GDM1 (cell line): ENCODE measurements around the gene TIGD6.
"Not testable (repeated sequence)": the region's sequence is repeated elsewhere in the genome, so short reads cannot be mapped to it uniquely, and the experiment has no call there.

Experiments used
- DNase-seq: peaks from one replicate; lab custom pipeline; 2025; lab: John Stamatoyannopoulos, UW

TIGD6 gene

GRCh38 chr5:149969181-149969930 is 31.1 kb downstream of the TIGD6 start:
- DNase-seq, result no peak

DNA sequence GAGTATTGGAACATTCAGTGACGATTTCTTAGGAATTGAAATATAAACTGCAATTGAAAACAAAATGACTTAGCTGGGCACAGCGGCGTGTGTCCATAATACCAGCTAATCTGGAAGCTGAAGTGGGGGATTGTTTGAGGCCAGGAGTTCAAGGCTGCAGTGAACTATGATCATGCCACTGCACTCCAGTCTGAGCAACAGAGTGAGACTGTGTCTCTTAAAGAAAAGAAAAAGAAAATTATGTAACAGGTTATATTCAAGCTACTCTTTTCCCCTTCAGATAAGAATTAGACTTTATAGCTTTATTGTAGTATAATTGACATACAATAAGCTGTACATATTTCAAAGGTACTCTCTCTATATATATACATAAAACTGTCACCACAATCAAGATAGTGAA is 33.5 kb downstream of the TIGD6 start:
- no peak for DNase-seq

DNA sequence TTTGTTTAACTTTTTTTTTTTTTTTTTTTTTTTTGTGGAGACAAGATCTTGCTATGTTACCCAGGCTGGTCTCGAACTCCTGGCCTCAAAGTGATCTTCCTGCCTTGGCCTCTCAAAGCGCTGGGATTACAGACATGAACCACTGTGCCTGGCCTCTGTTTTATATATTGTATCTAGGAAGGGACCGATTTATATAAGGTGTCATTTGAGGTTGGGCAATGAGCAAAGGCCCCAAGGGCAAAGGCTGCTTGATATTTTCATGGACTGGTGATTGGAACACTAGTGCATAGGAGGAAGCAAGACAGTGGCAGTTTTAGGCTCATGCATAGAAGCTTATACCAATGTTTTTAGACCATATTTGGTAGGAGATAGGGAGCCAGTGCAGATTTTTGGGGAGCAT is 36.7 kb downstream of the TIGD6 start:
- DNase-seq, result no peak

- DNase-seq, result no peak
Measured at GRCh38 chr5:149962601-149963300, 37.7 kb downstream of the TIGD6 start.

DNA sequence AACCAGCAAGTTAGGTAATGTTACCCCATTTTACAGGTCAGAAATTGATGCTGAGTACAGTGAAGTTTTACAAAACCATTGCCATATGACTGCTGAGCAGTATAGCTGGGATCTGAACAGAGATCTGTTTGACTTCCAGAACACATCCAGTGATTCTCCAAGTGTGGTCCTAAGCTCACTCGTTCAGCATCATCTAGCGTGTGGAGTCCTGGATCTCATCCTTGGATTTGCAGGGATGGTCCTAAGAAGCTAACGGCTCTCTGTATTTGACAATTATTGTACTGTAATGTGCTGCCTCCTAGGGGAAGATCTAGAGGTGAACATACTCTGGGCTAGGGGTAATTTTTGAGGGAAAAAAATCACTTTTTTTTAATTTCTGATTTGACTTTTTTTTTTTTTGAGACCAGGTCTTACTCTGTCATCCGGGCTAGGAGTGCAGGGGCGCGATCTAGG is 38.5 kb downstream of the TIGD6 start:
- DNase-seq, result peak; percentile 18

DNA sequence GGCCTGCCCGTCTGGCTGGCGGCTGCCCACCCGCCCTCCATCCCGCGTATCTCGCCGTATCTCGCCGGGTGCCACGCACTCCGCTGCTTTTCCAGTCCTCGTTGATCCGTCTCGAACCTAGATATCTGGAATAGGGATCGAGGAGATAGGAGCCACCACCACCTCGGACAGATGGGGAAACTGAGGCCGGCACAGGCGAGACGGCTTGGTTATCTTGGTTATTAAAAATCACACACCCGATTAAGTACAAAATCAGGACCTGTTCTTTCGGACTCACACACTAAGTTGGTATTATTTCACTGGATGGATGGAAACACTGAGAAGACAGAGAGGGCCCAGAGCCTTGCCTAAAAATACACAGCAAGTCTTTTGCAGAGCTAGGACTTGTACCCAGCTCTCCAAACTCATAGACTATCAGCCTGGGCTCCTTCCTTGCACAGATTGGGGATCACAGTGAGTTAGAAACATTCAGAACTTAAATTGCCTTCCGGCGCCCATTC is 39.2 kb downstream of the TIGD6 start:
- no peak for DNase-seq

DNA sequence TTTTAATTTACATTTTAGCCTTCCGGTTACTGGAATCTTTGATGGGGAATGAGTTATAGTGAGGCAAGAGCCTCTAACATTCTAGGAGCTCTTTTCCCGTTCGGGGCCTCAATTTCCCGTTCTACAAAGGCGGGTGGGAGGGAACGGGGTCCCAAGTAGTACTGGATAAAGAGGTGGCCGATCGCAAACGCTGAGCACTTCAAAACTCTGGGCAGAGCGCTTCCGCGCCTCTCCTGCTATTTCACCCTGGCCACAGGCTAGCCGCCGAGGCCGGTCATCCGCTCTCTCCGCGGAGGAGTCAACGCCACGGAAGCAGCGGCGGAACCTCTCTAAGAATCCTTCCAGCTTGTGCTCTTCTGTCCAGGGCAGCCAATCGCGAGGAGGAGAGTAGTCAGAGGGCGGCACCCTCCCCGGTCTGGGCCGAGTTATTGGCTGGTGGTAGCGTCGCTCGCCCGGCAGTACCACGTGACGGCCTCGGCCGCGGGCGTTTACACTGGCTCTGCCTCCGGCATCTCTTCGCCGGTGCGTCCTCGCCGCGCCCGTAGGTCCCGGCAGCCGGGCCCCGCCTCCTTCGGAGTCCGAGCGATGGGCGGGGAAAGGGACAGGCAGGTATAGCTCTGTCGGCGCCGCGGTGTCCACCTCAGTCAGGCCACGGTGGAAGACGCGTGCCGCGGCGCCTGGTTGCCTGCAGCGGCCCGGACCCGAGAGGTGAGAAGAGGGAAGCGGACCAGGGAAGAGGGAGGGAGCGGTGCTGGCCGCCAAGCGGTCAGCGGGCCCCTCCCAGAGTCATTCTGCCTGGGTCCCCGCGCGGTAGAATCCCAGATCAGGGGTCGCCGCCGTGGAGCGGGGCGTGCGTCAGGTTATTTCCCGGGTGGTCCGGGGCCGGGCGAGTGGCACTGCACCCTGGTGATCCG is 39.9 kb downstream of the TIGD6 start, which contains the start of gene SLC26A2:
Gene SLC26A2 (plus strand): TSS at position 487 of the 914 bp plus-strand sequence. CDS start 16,895 bp downstream, outside the sequence.
- peak; percentile 96 for DNase-seq

DNA sequence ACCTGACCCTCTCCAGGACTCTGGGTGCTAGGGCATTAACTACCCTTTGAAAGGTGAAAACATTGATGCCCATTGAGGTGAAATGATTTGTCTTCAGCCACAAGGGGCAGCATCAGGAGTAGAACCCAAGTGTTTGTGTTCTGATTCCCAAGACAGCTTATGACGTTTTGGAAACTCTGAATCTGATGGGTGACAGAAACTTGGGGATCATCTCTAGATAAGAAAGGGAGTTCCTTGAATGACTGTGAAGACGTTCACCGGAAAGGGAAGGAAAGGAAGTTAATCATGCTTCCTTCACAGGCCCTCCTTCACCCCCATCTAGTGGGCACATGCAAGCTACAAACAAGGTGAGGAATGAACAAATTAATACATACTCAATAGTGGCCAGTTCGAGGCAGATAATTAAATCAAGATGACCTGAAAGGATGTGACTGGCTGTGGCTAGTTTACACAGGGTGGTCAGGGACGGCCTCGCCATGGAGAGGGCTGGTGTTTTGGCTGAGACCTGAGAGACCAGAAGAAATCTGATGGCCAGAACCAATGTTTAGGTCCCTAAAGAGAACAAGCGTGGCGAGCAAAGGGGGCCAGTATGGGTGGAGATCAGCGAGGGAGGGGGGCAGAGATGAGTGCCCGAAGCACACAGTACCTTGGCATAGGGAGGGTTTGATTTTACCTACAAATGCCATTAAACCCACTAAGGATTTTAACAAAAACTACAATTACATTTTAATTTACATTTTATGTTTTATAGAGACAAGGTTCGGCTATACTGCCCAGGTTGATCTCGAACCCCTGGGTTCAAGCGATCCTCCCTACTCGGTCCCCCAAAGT is 40.8 kb downstream of the TIGD6 start:
- peak; percentile 4 for DNase-seq

GRCh38 chr5:149957855-149958254 is 42.6 kb downstream of the TIGD6 start:
- DNase-seq, result no peak

GRCh38 chr5:149956685-149957084 is 43.8 kb downstream of the TIGD6 start:
- no peak for DNase-seq

- no peak for DNase-seq
Measured at GRCh38 chr5:149954798-149955197, 45.7 kb downstream of the TIGD6 start.

- DNase-seq, result no peak
Measured at GRCh38 chr5:149953436-149954121, 46.9 kb downstream of the TIGD6 start.

DNA sequence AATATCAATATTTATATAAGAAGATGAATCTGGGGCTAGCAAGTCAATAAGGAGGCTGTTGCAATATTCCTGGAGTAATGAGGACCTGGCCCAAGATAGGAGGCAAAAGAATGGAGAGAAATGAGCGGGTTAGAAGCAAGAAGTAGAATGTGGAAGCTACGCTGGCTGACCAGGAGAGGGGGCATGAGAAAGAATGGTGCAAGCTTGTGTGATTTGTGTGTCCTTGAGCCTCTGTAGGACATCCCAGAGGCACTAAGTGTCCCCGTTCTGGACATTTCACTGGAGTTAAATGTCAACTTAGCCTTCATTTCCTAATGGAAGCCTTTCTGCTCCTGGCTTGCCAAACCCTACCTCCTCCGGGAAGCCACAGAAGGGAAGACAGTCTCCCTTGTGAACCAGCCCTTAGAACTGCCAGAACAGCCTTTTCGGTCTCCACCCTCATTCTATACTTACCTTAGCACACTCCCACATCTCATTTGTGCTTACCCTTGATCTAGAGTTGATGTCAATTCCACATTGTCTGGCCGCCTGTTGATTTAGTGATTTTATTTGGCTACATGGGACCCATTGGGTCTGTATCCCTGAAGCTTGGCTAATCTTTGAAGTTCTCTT is 49.2 kb downstream of the TIGD6 start:
- DNase-seq, result no peak

DNA sequence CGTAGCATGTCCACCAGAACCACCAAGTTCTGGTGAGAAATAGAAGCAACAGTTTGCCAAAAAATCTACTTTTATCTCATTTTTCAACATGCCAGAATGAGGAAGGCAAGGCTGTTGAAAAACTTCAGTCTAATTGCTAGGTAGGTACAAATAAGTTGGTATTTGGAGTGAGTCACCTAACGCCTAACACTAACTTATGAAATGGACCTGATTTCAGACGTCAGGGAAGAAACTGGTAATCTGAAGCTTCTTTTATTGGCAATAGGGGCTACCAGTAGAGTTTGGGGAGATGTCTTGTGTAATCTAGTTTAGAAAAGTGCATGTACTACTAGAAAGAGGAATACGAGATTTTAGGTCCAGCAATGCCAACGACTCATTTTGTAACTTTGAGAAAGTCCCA is 51.5 kb downstream of the TIGD6 start:
- no peak for DNase-seq

DNA sequence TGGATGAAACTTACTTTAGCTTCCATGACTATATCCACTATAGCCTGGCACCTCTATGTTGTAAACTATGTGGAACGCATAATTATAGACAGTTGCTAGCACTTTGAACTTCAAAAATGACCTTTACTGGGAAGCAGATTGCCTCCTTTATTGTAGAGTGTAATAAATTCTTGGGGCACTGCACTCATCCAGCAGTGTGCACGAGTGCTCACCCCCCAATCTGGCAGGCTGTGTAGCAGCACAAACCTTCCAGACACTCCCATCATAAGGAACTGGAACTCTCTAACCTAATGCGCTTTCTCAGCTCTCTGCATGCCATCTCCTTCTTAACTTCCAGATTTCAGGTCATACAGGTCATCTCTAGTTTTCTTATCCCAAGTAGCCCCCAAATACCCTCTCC is 54.3 kb downstream of the TIGD6 start:
- DNase-seq, result no peak

GRCh38 chr5:149944666-149945065 is 55.8 kb downstream of the TIGD6 start, which contains the start of gene PDE6A:
Gene PDE6A (minus strand): TSS chr5:149944793. CDS start chr5:149944673, 120 bp downstream.
- no peak for DNase-seq

- not testable (repeated sequence) for DNase-seq
Measured at GRCh38 chr5:149943177-149943949, 57.1 kb downstream of the TIGD6 start.
